Measurements from ENCODE around the gene ITPRID2. TPM values are rescaled to one million over a fixed set of nuclear protein-coding genes. Genes with fewer than 3 reads are reported as not detected.

ITPRID2 gene
- total RNA-seq, 1 donor from 2014 or later, result 40.4 TPM

- Histone ChIP-seq H3K4me2 (no peak overlapping the region), H3K27me3 (no peaks in the 10 kb centered on the region), H3K4me1 (peaks cover 11% of the 10 kb centered on the region), H3K27ac (no peak overlapping the region), H3K4me3 (no peak overlapping the region), H3K9me3 (ENCODE audit: low read depth) (no peaks in the 10 kb centered on the region), H3K9ac (no peak overlapping the region), H3F3A (ENCODE audit: low read depth) (no peaks in the 10 kb centered on the region), H4K20me1 (ENCODE audit: low read depth) (no peaks in the 10 kb centered on the region), H3K36me3 (no peaks in the 10 kb centered on the region), H3K79me2 (ENCODE audit: low read depth) (no peaks in the 10 kb centered on the region), H2AFZ (replicated peaks) (no peak overlapping the region)
- no peak overlapping the region for H3K4me3 Mint-ChIP-seq
- peaks cover 24% of the 10 kb centered on the region for H3K4me1 Mint-ChIP-seq
- no peak for TF ChIP-seq EZH2phosphoT487 (IDR thresholded peaks at IDR 0.05)
- no peak for TF ChIP-seq CTCF (IDR thresholded peaks at IDR 0.05)
- no peak for TF ChIP-seq EZH2 (IDR thresholded peaks at IDR 0.05)
- no peaks in the 10 kb centered on the region for H3K27me3 Mint-ChIP-seq (ENCODE audit: insufficient read depth, low read depth)
- H3K36me3 Mint-ChIP-seq, result no peaks in the 10 kb centered on the region
- no peak overlapping the region for H3K27ac Mint-ChIP-seq
- DNase-seq (ENCODE audit: low spot score), result no peak
- H3K9me3 Mint-ChIP-seq, result no peaks in the 10 kb centered on the region
Measured at GRCh38 chr2:181853696-181854095, 37.8 kb upstream of the ITPRID2 start.

- Histone ChIP-seq H3K9me3 (ENCODE audit: low read depth) (no peaks in the 10 kb centered on the region), H3K27ac (no peak overlapping the region), H3F3A (ENCODE audit: low read depth) (no peaks in the 10 kb centered on the region), H3K79me2 (ENCODE audit: low read depth) (no peaks in the 10 kb centered on the region), H3K4me2 (no peak overlapping the region), H3K4me3 (no peak overlapping the region), H3K36me3 (no peaks in the 10 kb centered on the region), H3K4me1 (peaks cover 11% of the 10 kb centered on the region), H3K27me3 (no peaks in the 10 kb centered on the region), H4K20me1 (ENCODE audit: low read depth) (no peaks in the 10 kb centered on the region), H3K9ac (no peak overlapping the region), H2AFZ (replicated peaks) (no peak overlapping the region)
- Mint-ChIP-seq H3K27ac (no peak overlapping the region), H3K36me3 (no peaks in the 10 kb centered on the region), H3K9me3 (no peaks in the 10 kb centered on the region), H3K4me3 (no peak overlapping the region), H3K4me1 (peaks cover 14% of the 10 kb centered on the region), H3K27me3 (ENCODE audit: insufficient read depth, low read depth) (no peaks in the 10 kb centered on the region)
- no peak for DNase-seq (ENCODE audit: low spot score)
- TF ChIP-seq CTCF (IDR thresholded peaks at IDR 0.05) (no peak), EZH2 (IDR thresholded peaks at IDR 0.05) (no peak)
Measured at GRCh38 chr2:181857483-181857882, 34.0 kb upstream of the ITPRID2 start.

- Mint-ChIP-seq H3K9me3 (no peaks in the 10 kb centered on the region), H3K4me1 (peaks cover 14% of the 10 kb centered on the region), H3K4me3 (no peak overlapping the region), H3K27ac (no peak overlapping the region), H3K27me3 (ENCODE audit: insufficient read depth, low read depth) (no peaks in the 10 kb centered on the region), H3K36me3 (no peaks in the 10 kb centered on the region)
- no peak for TF ChIP-seq EZH2 (IDR thresholded peaks at IDR 0.05)
- no peak for TF ChIP-seq CTCF (IDR thresholded peaks at IDR 0.05)
- no peak for TF ChIP-seq EZH2phosphoT487 (IDR thresholded peaks at IDR 0.05)
- no peaks in the 10 kb centered on the region for H3K36me3 ChIP-seq
- H3F3A ChIP-seq (ENCODE audit: low read depth), result no peaks in the 10 kb centered on the region
- no peak overlapping the region for H3K4me2 ChIP-seq
- no peaks in the 10 kb centered on the region for H4K20me1 ChIP-seq (ENCODE audit: low read depth)
- H3K4me3 ChIP-seq, result no peak overlapping the region
- no peak overlapping the region for H3K27ac ChIP-seq
- DNase-seq (ENCODE audit: low spot score), result no peak
- no peaks in the 10 kb centered on the region for H3K9me3 ChIP-seq (ENCODE audit: low read depth)
- no peaks in the 10 kb centered on the region for H3K79me2 ChIP-seq (ENCODE audit: low read depth)
- H3K4me1 ChIP-seq, result peaks cover 11% of the 10 kb centered on the region
- H3K9ac ChIP-seq, result no peak overlapping the region
- H2AFZ ChIP-seq (replicated peaks), result no peak overlapping the region
- no peaks in the 10 kb centered on the region for H3K27me3 ChIP-seq
Measured at GRCh38 chr2:181858600-181858999, 32.9 kb upstream of the ITPRID2 start.

Measured in neural progenitor cell (in vitro differentiated cells).